HFFc6 (cell line): ENCODE data around the gene CELF1. TPM values are rescaled to one million over a fixed set of nuclear protein-coding genes. Genes with fewer than 3 reads are reported as not detected.
A peak's percentile ranks its signal among the peaks of the same experiment; 100 is the strongest.

Source experiments
- DNase-seq: peaks from one replicate; pipeline ENCODE4 v3.0.0-alpha.2; 2018
- H3K27ac Mint-ChIP-seq: 2 replicates; pipeline ENCODE4 v1.8.0; 2020; ENCODE audit warnings: mild to moderate bottlenecking, mixed read lengths
- H3K27me3 Mint-ChIP-seq: 2 replicates; pipeline ENCODE4 v1.8.0; 2021; ENCODE audit warnings: mild to moderate bottlenecking, moderate library complexity, mixed read lengths; ENCODE audit not compliant: insufficient read depth
- H3K36me3 Mint-ChIP-seq: 2 replicates; pipeline ENCODE4 v1.8.0; 2021; ENCODE audit warnings: low read depth, mixed read lengths
- H3K4me1 Mint-ChIP-seq: 2 replicates; pipeline ENCODE4 v1.8.0; 2020; ENCODE audit warnings: low read depth, mixed read lengths
- H3K4me3 Mint-ChIP-seq: 2 replicates; pipeline ENCODE4 v1.8.0; 2020; ENCODE audit warnings: mild to moderate bottlenecking, moderate library complexity, mixed read lengths
- H3K9me3 Mint-ChIP-seq: 2 replicates; pipeline ENCODE4 v1.8.0; 2020; ENCODE audit warnings: mild to moderate bottlenecking, mixed read lengths
- total RNA-seq, 6 experiments: library from RNA; stranded (reverse); fragmentation: NEBNext Ultra II Directional; extraction: Animal tissue kit (Norgen Biotek cat#: 25700); gene quantifications; 2 replicates in 1 of 6; 3 replicates in 5 of 6; pipeline ENCODE4 v1.2.3, GENCODE V29; 2021
- TF ChIP-seq, protein P1 (sequence below): fragments of 200-600 bp; sonication (generic); IDR thresholded peaks from 2 replicates; pipeline ENCODE4 v1.5.0; 2021; ENCODE audit warnings: antibody characterized with exemption, mild to moderate bottlenecking

The CELF1 gene
- total RNA-seq, 6 experiments from 2014 or later, result 103 to 131 (median 120) TPM

DNA sequence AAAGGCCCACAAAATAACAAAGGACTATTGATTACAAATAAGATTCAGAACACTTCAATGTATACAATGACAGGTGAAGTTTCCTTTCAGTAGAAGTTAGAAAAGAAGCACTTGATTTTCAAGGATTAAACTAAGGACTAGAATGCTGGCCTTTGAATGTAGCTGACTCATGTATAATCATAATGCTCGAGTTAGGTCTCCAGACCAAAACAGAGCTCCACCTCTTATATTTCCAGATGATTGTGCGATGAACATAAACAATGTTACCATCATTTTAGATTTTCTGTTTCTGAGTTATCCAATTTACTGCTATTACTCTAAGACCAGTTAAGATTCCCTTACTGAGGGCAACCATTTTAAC is 63.6 kb downstream of the CELF1 start:
- Mint-ChIP-seq H3K4me1 (peaks cover 16% of the 10 kb centered on the region), H3K27ac (peak overlapping the region; percentile 25), H3K36me3 (peaks cover 41% of the 10 kb centered on the region), H3K9me3 (no peaks in the 10 kb centered on the region), H3K4me3 (no peak overlapping the region), H3K27me3 (no peaks in the 10 kb centered on the region; the same call in none of the 2 replicates)
- no peak for DNase-seq
- TF ChIP-seq, protein P1, sequence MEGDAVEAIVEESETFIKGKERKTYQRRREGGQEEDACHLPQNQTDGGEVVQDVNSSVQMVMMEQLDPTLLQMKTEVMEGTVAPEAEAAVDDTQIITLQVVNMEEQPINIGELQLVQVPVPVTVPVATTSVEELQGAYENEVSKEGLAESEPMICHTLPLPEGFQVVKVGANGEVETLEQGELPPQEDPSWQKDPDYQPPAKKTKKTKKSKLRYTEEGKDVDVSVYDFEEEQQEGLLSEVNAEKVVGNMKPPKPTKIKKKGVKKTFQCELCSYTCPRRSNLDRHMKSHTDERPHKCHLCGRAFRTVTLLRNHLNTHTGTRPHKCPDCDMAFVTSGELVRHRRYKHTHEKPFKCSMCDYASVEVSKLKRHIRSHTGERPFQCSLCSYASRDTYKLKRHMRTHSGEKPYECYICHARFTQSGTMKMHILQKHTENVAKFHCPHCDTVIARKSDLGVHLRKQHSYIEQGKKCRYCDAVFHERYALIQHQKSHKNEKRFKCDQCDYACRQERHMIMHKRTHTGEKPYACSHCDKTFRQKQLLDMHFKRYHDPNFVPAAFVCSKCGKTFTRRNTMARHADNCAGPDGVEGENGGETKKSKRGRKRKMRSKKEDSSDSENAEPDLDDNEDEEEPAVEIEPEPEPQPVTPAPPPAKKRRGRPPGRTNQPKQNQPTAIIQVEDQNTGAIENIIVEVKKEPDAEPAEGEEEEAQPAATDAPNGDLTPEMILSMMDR, result no peak

DNA sequence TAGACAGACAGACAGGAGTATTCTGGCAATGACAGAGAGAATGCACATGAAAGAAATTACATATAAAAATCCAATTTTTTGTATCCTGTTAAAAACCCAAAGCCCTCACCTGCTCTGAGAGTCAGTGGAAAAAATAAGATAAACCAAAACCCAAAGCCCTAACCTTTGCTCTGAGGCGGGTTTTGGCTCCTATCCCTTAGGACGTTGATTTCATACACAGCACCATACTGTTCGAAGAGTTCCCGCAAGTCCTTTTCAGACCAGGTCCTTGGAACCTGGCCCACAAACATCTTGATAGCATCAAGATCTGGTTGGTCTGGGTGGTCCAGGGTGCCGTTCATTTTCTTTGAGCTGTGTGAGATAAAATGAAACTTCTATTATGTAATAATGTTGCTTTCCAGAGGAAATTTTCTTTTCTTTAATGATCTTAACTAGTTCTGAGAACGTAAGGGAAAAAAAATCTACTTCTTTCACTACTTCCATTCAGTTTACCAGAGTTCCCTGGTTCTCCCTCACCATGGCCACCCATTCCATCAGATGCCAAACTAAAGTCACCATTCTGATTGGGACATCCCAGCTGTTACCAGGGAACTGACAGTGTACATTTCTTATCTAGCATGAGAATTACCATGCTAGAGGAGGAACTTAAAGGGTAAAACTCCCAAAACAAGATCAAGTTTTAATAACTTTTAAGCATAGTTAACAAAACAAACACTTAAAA is 64.1 kb downstream of the CELF1 start:
- Mint-ChIP-seq H3K36me3 (peaks cover 42% of the 10 kb centered on the region), H3K9me3 (no peaks in the 10 kb centered on the region), H3K27me3 (no peaks in the 10 kb centered on the region), H3K4me3 (no peak overlapping the region), H3K4me1 (peaks cover 16% of the 10 kb centered on the region), H3K27ac (peak overlapping the region; percentile 25)
- TF ChIP-seq, protein P1, result no peak
- no peak for DNase-seq

DNA sequence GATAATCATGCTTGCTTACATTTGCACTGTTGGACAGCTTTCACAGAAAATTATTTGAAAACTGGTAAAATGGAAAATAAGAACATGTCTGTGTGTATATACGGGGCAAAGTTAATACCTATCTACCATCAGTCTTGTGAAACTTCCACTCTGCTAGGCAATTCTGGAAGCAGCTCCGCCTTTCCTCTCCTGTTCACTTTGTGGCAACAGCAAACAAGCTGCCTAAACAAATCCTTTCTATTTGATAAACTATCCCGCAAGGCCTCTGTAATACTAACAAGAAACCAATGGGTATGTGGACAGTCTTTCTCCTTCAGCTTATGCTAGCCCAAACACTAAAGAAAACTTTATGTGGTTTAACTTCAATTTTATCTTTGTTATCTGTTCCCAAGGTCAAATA is 64.8 kb downstream of the CELF1 start:
- H3K9me3 Mint-ChIP-seq, result no peaks in the 10 kb centered on the region
- no peak for DNase-seq
- H3K36me3 Mint-ChIP-seq, result peaks cover 44% of the 10 kb centered on the region
- H3K27me3 Mint-ChIP-seq, result no peaks in the 10 kb centered on the region
- H3K4me1 Mint-ChIP-seq, result peaks cover 16% of the 10 kb centered on the region
- H3K27ac Mint-ChIP-seq, result no peak overlapping the region; the same call in 1 of the 2 replicates
- H3K4me3 Mint-ChIP-seq, result no peak overlapping the region
- TF ChIP-seq, protein P1, result no peak

DNA sequence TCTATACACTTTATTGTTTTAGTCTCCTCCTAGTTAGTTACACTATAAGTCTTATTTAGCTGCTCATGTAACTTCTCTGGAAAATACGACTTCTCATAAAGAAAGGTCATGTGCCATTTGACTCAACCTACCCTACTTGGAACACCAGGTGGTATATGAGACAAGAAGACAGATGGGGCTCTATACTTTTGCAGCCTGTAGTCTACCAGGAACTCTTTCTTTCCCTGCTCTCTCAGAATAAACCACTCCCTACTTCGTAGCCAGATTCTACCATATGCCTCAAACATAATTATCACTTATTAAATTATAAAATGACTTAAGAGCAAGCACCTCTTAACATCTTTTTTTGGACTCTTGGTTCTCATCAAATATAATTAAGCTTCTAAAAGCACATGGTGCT is 65.5 kb downstream of the CELF1 start:
- Mint-ChIP-seq H3K36me3 (peaks cover 44% of the 10 kb centered on the region), H3K27me3 (no peaks in the 10 kb centered on the region), H3K27ac (no peak overlapping the region), H3K4me3 (no peak overlapping the region), H3K4me1 (peaks cover 16% of the 10 kb centered on the region), H3K9me3 (no peaks in the 10 kb centered on the region)
- DNase-seq, result no peak
- TF ChIP-seq, protein P1, result no peak

DNA sequence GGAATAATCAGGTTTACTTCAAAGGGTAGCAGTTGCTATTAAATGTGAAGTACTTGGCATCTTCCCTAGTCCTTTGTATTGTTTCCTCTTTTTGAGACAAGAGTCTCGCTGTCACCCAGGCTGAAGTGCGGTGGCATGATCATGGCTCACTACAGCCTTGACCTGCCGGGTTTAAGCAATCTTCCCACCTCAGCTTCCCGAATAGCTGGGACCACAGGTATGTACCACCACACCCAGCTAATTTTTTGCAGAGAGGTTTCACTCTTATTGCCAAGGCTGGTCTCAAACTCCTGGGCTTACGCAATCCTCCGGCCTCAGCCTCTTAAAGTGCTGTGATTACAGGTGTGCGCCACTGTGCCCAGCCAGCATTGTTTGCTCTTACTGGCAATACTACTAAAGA is 67.8 kb downstream of the CELF1 start:
- H3K27ac Mint-ChIP-seq, result no peak overlapping the region
- TF ChIP-seq, protein P1, result no peak
- peaks cover 19% of the 10 kb centered on the region for H3K4me1 Mint-ChIP-seq
- H3K27me3 Mint-ChIP-seq, result peaks cover under 1% of the 10 kb centered on the region; the same call in 1 of the 2 replicates
- H3K4me3 Mint-ChIP-seq, result no peak overlapping the region
- H3K9me3 Mint-ChIP-seq, result no peaks in the 10 kb centered on the region
- H3K36me3 Mint-ChIP-seq, result peaks cover 48% of the 10 kb centered on the region
- no peak for DNase-seq
